H1 (cell line): Measurements from ENCODE around the gene RBM20. TPM values are rescaled to one million over a fixed set of nuclear protein-coding genes. Genes with fewer than 3 reads are reported as not detected.

Experiments
- CTCF ChIA-PET: fragments of 300-600 bp; sonication (Branson Sonifier 250); formaldehyde crosslinking; loops from one replicate; lab custom pipeline; 2021; ENCODE audit not compliant: partially characterized antibody; lab: Charles Lee
- POLR2A ChIA-PET: fragments of 300-600 bp; sonication (Branson Sonifier 250); formaldehyde crosslinking; loops from one replicate; lab custom pipeline; 2021; ENCODE audit warnings: inconsistent platforms; ENCODE audit not compliant: partially characterized antibody; lab: Charles Lee
- DNase-seq, 2 experiments: peaks; one replicate each; pipeline versions ENCODE4 v3.0.0 to v3.0.0-alpha.2; 2010 to 2022; ENCODE audit warnings: low spot score in 2 of 2, low read depth in 1 of 2, mixed read lengths in 1 of 2
- FAIRE-seq: peaks from 2 replicates; lab custom pipeline; 2011; peaks lifted over from hg19 to GRCh38; lab: Jason Lieb, UNC
- H2AFZ ChIP-seq: 2 replicates; pipeline ENCODE4 v1.8.1; 2012; ENCODE audit warnings: low read length, inconsistent platforms
- H2AK5ac ChIP-seq: 2 replicates; pipeline ENCODE4 v1.6.1; 2013; ENCODE audit warnings: low read depth, low read length
- H2BK120ac ChIP-seq: replicated peaks from 2 replicates; pipeline ENCODE3; 2013; ENCODE audit warnings: low read depth, low read length, inconsistent platforms
- H2BK12ac ChIP-seq: 2 replicates; pipeline ENCODE4 v1.6.1; 2013; ENCODE audit warnings: low read depth, low read length
- H2BK15ac ChIP-seq: 2 replicates; pipeline ENCODE4 v1.6.1; 2013; ENCODE audit warnings: low read length
- H2BK20ac ChIP-seq: 2 replicates; pipeline ENCODE4 v1.6.1; 2013; ENCODE audit warnings: low read length
- H2BK5ac ChIP-seq: 2 replicates; pipeline ENCODE4 v1.6.1; 2013; ENCODE audit warnings: low read depth, low read length
- H3K14ac ChIP-seq: 2 replicates; pipeline ENCODE4 v1.6.1; 2013; ENCODE audit warnings: inconsistent platforms; ENCODE audit not compliant: insufficient read length
- H3K18ac ChIP-seq: 2 replicates; pipeline ENCODE4 v1.6.1; 2013; ENCODE audit warnings: low read length; ENCODE audit errors: extremely low read depth
- H3K23ac ChIP-seq: 2 replicates; pipeline ENCODE4 v1.6.1; 2013; ENCODE audit warnings: inconsistent platforms; ENCODE audit not compliant: insufficient read length
- H3K23me2 ChIP-seq: 2 replicates; pipeline ENCODE4 v1.6.1; 2013; ENCODE audit warnings: low read depth, low read length
- H3K27ac ChIP-seq: 2 replicates; pipeline ENCODE4 v1.6.1; 2011; ENCODE audit warnings: low read depth, low read length, inconsistent platforms
- H3K27me3 ChIP-seq, 4 experiments: replicated peaks in 1 of 4; 1 replicate in 1 of 4; 2 replicates in 3 of 4; pipeline versions ENCODE4 v1.6.1 to v1.8.1; 2011 to 2013; ENCODE audit warnings: low read length in 3 of 4, mild to moderate bottlenecking in 3 of 4, inconsistent platforms in 2 of 4, mixed read lengths in 2 of 4, moderate library complexity in 1 of 4; ENCODE audit not compliant: control insufficient read depth in 3 of 4, insufficient read depth in 3 of 4; ENCODE audit errors: extremely low read depth in 1 of 4
- H3K36me3 ChIP-seq, 4 experiments: 2 replicates each; pipeline versions ENCODE4 v1.6.1 to v1.8.1; 2011 to 2013; ENCODE audit warnings: mild to moderate bottlenecking in 4 of 4, low read length in 3 of 4, moderate library complexity in 2 of 4, control low read depth in 1 of 4, inconsistent platforms in 1 of 4; ENCODE audit not compliant: insufficient read depth in 4 of 4, control insufficient read depth in 2 of 4
- H3K4ac ChIP-seq: replicated peaks from 2 replicates; pipeline ENCODE3; 2013; ENCODE audit warnings: low read length, low read depth, mixed read lengths, inconsistent platforms; ENCODE audit not compliant: insufficient read length
- H3K4me1 ChIP-seq, 4 experiments: replicated peaks in 1 of 4; 1 replicate in 1 of 4; 2 replicates in 3 of 4; pipeline versions ENCODE4 v1.6.1 to v1.8.1; 2011 to 2013; ENCODE audit warnings: low read length in 3 of 4, inconsistent platforms in 2 of 4, mixed read lengths in 1 of 4; ENCODE audit not compliant: insufficient read depth in 4 of 4, control insufficient read depth in 3 of 4
- H3K4me2 ChIP-seq, 2 experiments: 2 replicates each; pipeline versions ENCODE4 v1.6.1 to v1.8.1; 2011 to 2013; ENCODE audit warnings: low read depth in 2 of 2, low read length in 2 of 2, control low read depth in 1 of 2, inconsistent platforms in 1 of 2, mild to moderate bottlenecking in 1 of 2; ENCODE audit not compliant: insufficient read depth in 1 of 2
- H3K4me3 ChIP-seq, 4 experiments: fragments of 200-600, 300-600 bp in 1 of 4; sonication (generic), shearing (Covaris generic), sonication (Bioruptor Twin) in 1 of 4; 2 replicates each; pipeline versions ENCODE4 v1.5.1 to v1.8.1; 2011 to 2016; ENCODE audit warnings: low read length in 4 of 4, low read depth in 3 of 4, control low read depth in 2 of 4, inconsistent platforms in 2 of 4, mild to moderate bottlenecking in 2 of 4, mixed read lengths in 1 of 4, moderate library complexity in 1 of 4; ENCODE audit not compliant: insufficient read depth in 2 of 4; ENCODE audit errors: extremely low read depth in 1 of 4
- H3K56ac ChIP-seq: replicated peaks from 2 replicates; pipeline ENCODE3; 2013; ENCODE audit warnings: low read depth, mild to moderate bottlenecking, mixed read lengths, low read length, inconsistent platforms; ENCODE audit not compliant: insufficient read length
- H3K79me1 ChIP-seq: 2 replicates; pipeline ENCODE4 v1.6.1; 2013; ENCODE audit warnings: low read depth, low read length, control low read depth
- H3K79me2 ChIP-seq, 2 experiments: 2 replicates each; pipeline versions ENCODE4 v1.6.1 to v1.8.1; 2012 to 2013; ENCODE audit warnings: low read length in 2 of 2, mild to moderate bottlenecking in 2 of 2, inconsistent platforms in 1 of 2; ENCODE audit not compliant: insufficient read depth in 2 of 2, control insufficient read depth in 1 of 2
- H3K9ac ChIP-seq, 4 experiments: replicated peaks in 1 of 4; 1 replicate in 1 of 4; 2 replicates in 3 of 4; pipeline versions ENCODE4 v1.6.1 to v1.8.1; 2011 to 2013; ENCODE audit warnings: low read depth in 3 of 4, low read length in 3 of 4, control low read depth in 2 of 4, mild to moderate bottlenecking in 2 of 4, moderate library complexity in 2 of 4, inconsistent platforms in 1 of 4; ENCODE audit errors: extremely low read depth in 1 of 4
- H3K9me3 ChIP-seq, 2 experiments: 2 replicates each; pipeline versions ENCODE4 v1.6.1 to v1.8.1; 2012 to 2013; ENCODE audit warnings: mild to moderate bottlenecking in 2 of 2, moderate library complexity in 2 of 2, control low read depth in 1 of 2, inconsistent platforms in 1 of 2, low read depth in 1 of 2, low read length in 1 of 2, mixed read lengths in 1 of 2; ENCODE audit not compliant: insufficient read depth in 2 of 2
- H4K20me1 ChIP-seq, 2 experiments: replicated peaks in 1 of 2; 2 replicates each; pipeline versions ENCODE3 to v1.8.1; 2011 to 2013; ENCODE audit warnings: inconsistent platforms in 2 of 2, low read length in 2 of 2, mild to moderate bottlenecking in 1 of 2; ENCODE audit not compliant: insufficient read depth in 2 of 2, control insufficient read depth in 1 of 2
- H4K5ac ChIP-seq: 2 replicates; pipeline ENCODE4 v1.6.1; 2013; ENCODE audit warnings: low read length, low read depth, mixed read lengths, inconsistent platforms; ENCODE audit not compliant: insufficient read length
- H4K8ac ChIP-seq: 2 replicates; pipeline ENCODE4 v1.8.0; 2013; ENCODE audit warnings: mild to moderate bottlenecking, moderate library complexity, low read length, inconsistent platforms; ENCODE audit not compliant: insufficient read depth; ENCODE audit errors: extremely low read depth
- H4K91ac ChIP-seq: replicated peaks from 2 replicates; pipeline ENCODE3; 2013; ENCODE audit warnings: low read length, mixed read lengths, inconsistent platforms; ENCODE audit not compliant: insufficient read length
- CBX8 ChIP-seq: fragments of 300-800, 300-1000 bp; sonication (generic); IDR thresholded peaks from 2 replicates; pipeline ENCODE4 v1.7.1; 2016; ENCODE audit warnings: low read depth, low read length, borderline replicate concordance
- SIN3A ChIP-seq, 2 experiments: IDR thresholded peaks in 1 of 2; conservative IDR thresholded peaks in 1 of 2; 2 replicates each; pipeline ENCODE4 v1.6.1; 2011 to 2012; ENCODE audit warnings: low read length in 2 of 2, improper control_type of control experiment in 1 of 2, low read depth in 1 of 2, mild to moderate bottlenecking in 1 of 2
- WGBS, 2 experiments: shearing (Covaris generic) in 1 of 2; methylation state at CpG; one replicate each; pipeline versions ENCODE4 v1.1.6 to v1.1.7; 2013 to 2015; ENCODE audit warnings: low lambda C conversion rate in 2 of 2, mixed read lengths in 2 of 2, inconsistent platforms in 1 of 2, low coverage in 1 of 2, missing lambda C conversion rate in 1 of 2; ENCODE audit not compliant: insufficient replicate concordance in 2 of 2, insufficient coverage in 1 of 2, insufficient read length in 1 of 2; ENCODE audit errors: extremely low coverage in 1 of 2, missing lambda C conversion rate in 1 of 2; 5-methylcytosine and 5-hydroxymethylcytosine counted together
- polyA plus RNA-seq, 7 experiments: library from polyadenylated mRNA; depleted of rRNA in 3 of 7; stranded (reverse) in 5 of 7; unstranded in 2 of 7; fragments of >200 nt in 5 of 7; fragments of 200-250 nt in 2 of 7; gene quantifications; 1 replicate in 5 of 7; 2 replicates in 1 of 7; 4 replicates in 1 of 7; pipeline versions ENCODE4 v1.2.1 to v1.2.3, GENCODE V29; 2011 to 2013; ENCODE audit warnings: missing spikeins in 2 of 7, mixed read lengths in 2 of 7
- total RNA-seq: library from RNA; stranded (reverse); fragmentation: NEBNext Ultra II Directional; extraction: Animal tissue kit (Norgen Biotek cat#: 25700); gene quantifications from 2 replicates; pipeline ENCODE4 v1.2.1, GENCODE V29; 2021

RBM20 gene
- total and polyA plus RNA-seq, 2 of the 8 experiments (the other 6 are each of a cell fraction or from before 2014, with no cell fraction given), result 0.05 to 0.63 TPM

- Histone ChIP-seq H3K27me3 (no peaks in the 10 kb centered on the region), H2BK120ac (no peak overlapping the region), H4K8ac (no peak overlapping the region), H3K27ac (no peak overlapping the region), H3K14ac (no peak overlapping the region), H3K36me3 (no peaks in the 10 kb centered on the region), H3K56ac (no peak overlapping the region), H3K18ac (no peak overlapping the region), H2BK20ac (no peak overlapping the region), H3K79me2 (no peaks in the 10 kb centered on the region; a peak in 1 of 4 replicates), H3K4me1 (no peaks in the 10 kb centered on the region), H2BK12ac (no peak overlapping the region), H2BK5ac (no peak overlapping the region), H4K20me1 (no peaks in the 10 kb centered on the region), H3K4me3 (no peak overlapping the region), H3K4me2 (no peak overlapping the region), H3K4ac (no peak overlapping the region), H4K5ac (no peak overlapping the region), H4K91ac (no peak overlapping the region), H3K79me1 (no peaks in the 10 kb centered on the region), H2AK5ac (no peak overlapping the region), H3K9ac (no peak overlapping the region), H2AFZ (no peak overlapping the region), H3K23ac (no peak overlapping the region), H2BK15ac (no peak overlapping the region), H3K9me3 (no peaks in the 10 kb centered on the region), H3K23me2 (no peaks in the 10 kb centered on the region)
- ChIA-PET POLR2A (no interaction called here), CTCF (interaction anchor here (4.1 kb wide), 1 partner anchor 10 kb away, joined by 29 read pairs; no protein-coding TSS in a partner anchor)
- 87% methylated on average over 6 of the region's 6 CpGs; no CpG with 5 or more reads in 1 of the 2 experiments for WGBS, 2 experiments
- TF ChIP-seq CBX8, result no peak
- no peak for TF ChIP-seq SIN3A (conservative IDR thresholded peaks at IDR 0.05 in 1 of 2, IDR thresholded peaks at IDR 0.05 in 1 of 2; ENCODE audit: low read depth in 1 of 2, low read length in 2 of 2)
- DNase-seq (no peak), FAIRE-seq (no peak)
Observed at GRCh38 chr10:110793886-110794285, 149.8 kb downstream of the RBM20 start.
